Fibroblast of lung (primary cell): ENCODE data around the gene GRK3.

Source experiments
- EZH2 ChIP-seq: IDR thresholded peaks from 2 replicates; pipeline ENCODE4 v1.5.1; 2012; ENCODE audit warnings: low read length, control low read depth, mild to moderate bottlenecking; ENCODE audit errors: missing control alignments
- TF ChIP-seq, protein P1 (sequence below), 2 donors: IDR thresholded peaks in 1 of 2; conservative IDR thresholded peaks in 1 of 2; 1 replicate in 1 of 2; 2 replicates in 1 of 2; pipeline ENCODE4 v1.5.1; 2011 to 2012; ENCODE audit warnings: low read length in 2 of 2, control low read depth in 1 of 2, inconsistent platforms in 1 of 2, low read depth in 1 of 2, mild to moderate bottlenecking in 1 of 2

DNA sequence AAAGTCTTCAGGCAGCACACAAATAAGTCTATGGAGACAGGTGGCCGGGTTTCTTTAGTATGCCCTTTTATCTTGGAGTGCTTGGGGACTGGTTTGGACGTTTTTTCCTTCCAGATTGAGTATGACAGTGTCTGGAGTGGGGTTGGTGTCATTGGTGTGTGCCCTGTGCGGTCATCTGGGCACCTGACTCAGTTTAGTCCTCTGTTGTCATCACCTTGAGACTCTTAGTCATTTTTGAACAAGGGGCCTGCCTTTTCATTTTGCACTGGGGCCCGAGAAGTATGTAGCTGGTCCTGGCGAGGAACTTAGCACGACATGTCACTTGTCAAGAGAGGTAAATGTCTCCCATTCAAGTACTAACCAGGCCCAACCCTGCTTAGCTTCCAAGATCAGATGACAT is 150.3 kb downstream of the GRK3 start:
- TF ChIP-seq, protein P1, sequence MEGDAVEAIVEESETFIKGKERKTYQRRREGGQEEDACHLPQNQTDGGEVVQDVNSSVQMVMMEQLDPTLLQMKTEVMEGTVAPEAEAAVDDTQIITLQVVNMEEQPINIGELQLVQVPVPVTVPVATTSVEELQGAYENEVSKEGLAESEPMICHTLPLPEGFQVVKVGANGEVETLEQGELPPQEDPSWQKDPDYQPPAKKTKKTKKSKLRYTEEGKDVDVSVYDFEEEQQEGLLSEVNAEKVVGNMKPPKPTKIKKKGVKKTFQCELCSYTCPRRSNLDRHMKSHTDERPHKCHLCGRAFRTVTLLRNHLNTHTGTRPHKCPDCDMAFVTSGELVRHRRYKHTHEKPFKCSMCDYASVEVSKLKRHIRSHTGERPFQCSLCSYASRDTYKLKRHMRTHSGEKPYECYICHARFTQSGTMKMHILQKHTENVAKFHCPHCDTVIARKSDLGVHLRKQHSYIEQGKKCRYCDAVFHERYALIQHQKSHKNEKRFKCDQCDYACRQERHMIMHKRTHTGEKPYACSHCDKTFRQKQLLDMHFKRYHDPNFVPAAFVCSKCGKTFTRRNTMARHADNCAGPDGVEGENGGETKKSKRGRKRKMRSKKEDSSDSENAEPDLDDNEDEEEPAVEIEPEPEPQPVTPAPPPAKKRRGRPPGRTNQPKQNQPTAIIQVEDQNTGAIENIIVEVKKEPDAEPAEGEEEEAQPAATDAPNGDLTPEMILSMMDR (conservative IDR thresholded peaks at IDR 0.05 in 1 of 2, IDR thresholded peaks at IDR 0.05 in 1 of 2; ENCODE audit: low read depth in 1 of 2, low read length in 2 of 2), result no peak
- no peak for TF ChIP-seq EZH2
